Neuronal stem cell (in vitro differentiated cells): ENCODE results near the gene NR1I2.

Source experiments
- DNase-seq: peaks from one replicate; pipeline ENCODE4 v3.0.0-alpha.2; 2013; ENCODE audit warnings: low spot score
- H2AFZ ChIP-seq: one replicate; pipeline ENCODE4 v1.6.1; 2013; ENCODE audit warnings: mild to moderate bottlenecking, low read length, inconsistent platforms
- H2AK5ac ChIP-seq: 2 replicates; pipeline ENCODE4 v1.6.1; 2013; ENCODE audit warnings: low read depth, mild to moderate bottlenecking, inconsistent platforms, low read length, moderate library complexity, mixed read lengths
- H2BK120ac ChIP-seq: 2 replicates; pipeline ENCODE4 v1.6.1; 2013; ENCODE audit warnings: low read depth, mild to moderate bottlenecking, inconsistent platforms, low read length, moderate library complexity, mixed read lengths
- H2BK12ac ChIP-seq: one replicate; pipeline ENCODE4 v1.6.1; 2013; ENCODE audit warnings: low read length, inconsistent platforms
- H2BK15ac ChIP-seq: 2 replicates; pipeline ENCODE4 v1.6.1; 2013; ENCODE audit warnings: mild to moderate bottlenecking, low read length, inconsistent platforms, mixed read lengths
- H2BK5ac ChIP-seq: one replicate; pipeline ENCODE4 v1.6.1; 2013; ENCODE audit warnings: inconsistent platforms, mild to moderate bottlenecking, low read length, moderate library complexity
- H3K14ac ChIP-seq: one replicate; pipeline ENCODE4 v1.6.1; 2013; ENCODE audit warnings: low read length, inconsistent platforms
- H3K18ac ChIP-seq: 2 replicates; pipeline ENCODE4 v1.6.1; 2013; ENCODE audit warnings: low read length, inconsistent platforms
- H3K23ac ChIP-seq: 2 replicates; pipeline ENCODE4 v1.6.1; 2013; ENCODE audit warnings: low read depth, mild to moderate bottlenecking, mixed read lengths, low read length, inconsistent platforms; ENCODE audit not compliant: poor library complexity
- H3K27ac ChIP-seq: replicated peaks from 3 replicates; pipeline ENCODE4 v1.5.1; 2013; ENCODE audit warnings: low read length, inconsistent platforms
- H3K27me3 ChIP-seq, 3 experiments: 2 replicates each; pipeline ENCODE4 v1.6.1; 2013; ENCODE audit warnings: low read length in 3 of 3, mild to moderate bottlenecking in 2 of 3, inconsistent platforms in 1 of 3, low read depth in 1 of 3, mixed read lengths in 1 of 3, moderate library complexity in 1 of 3; ENCODE audit not compliant: control insufficient read depth in 3 of 3, insufficient read depth in 3 of 3
- H3K36me3 ChIP-seq, 2 donors: replicated peaks in 1 of 2; 2 replicates each; pipeline ENCODE4 v1.6.1; 2013; ENCODE audit warnings: low read length in 2 of 2; ENCODE audit not compliant: control insufficient read depth in 2 of 2, insufficient read depth in 2 of 2
- H3K4ac ChIP-seq: 2 replicates; pipeline ENCODE4 v1.6.1; 2013; ENCODE audit warnings: inconsistent platforms, mild to moderate bottlenecking, low read length, moderate library complexity
- H3K4me1 ChIP-seq, 2 donors: 1 replicate in 1 of 2; 2 replicates in 1 of 2; pipeline ENCODE4 v1.6.1; 2013; ENCODE audit warnings: low read length in 2 of 2, low read depth in 1 of 2; ENCODE audit not compliant: control insufficient read depth in 2 of 2, insufficient read depth in 1 of 2
- H3K4me2 ChIP-seq: one replicate; pipeline ENCODE4 v1.6.1; 2013; ENCODE audit warnings: mild to moderate bottlenecking, low read length, inconsistent platforms; ENCODE audit not compliant: insufficient read depth, poor library complexity, severe bottlenecking
- H3K4me3 ChIP-seq, 2 donors: 2 replicates each; pipeline ENCODE4 v1.5.1; 2013; ENCODE audit warnings: low read length in 2 of 2, mild to moderate bottlenecking in 2 of 2, inconsistent platforms in 1 of 2, moderate library complexity in 1 of 2
- H3K79me1 ChIP-seq: one replicate; pipeline ENCODE4 v1.6.1; 2013; ENCODE audit warnings: low read depth, mild to moderate bottlenecking, inconsistent platforms, low read length, moderate library complexity
- H3K9ac ChIP-seq: one replicate; pipeline ENCODE4 v1.6.1; 2013; ENCODE audit warnings: mild to moderate bottlenecking, low read depth, low read length, inconsistent platforms; ENCODE audit not compliant: poor library complexity
- H3K9me3 ChIP-seq, 2 donors: replicated peaks in 1 of 2; 2 replicates each; pipeline versions ENCODE3 to v1.6.1; 2013; ENCODE audit warnings: low read length in 2 of 2, mild to moderate bottlenecking in 2 of 2, inconsistent platforms in 1 of 2, low read depth in 1 of 2, mixed read lengths in 1 of 2, moderate library complexity in 1 of 2; ENCODE audit not compliant: control insufficient read depth in 2 of 2, insufficient read depth in 1 of 2
- H4K8ac ChIP-seq: one replicate; pipeline ENCODE4 v1.6.1; 2013; ENCODE audit warnings: low read depth, mild to moderate bottlenecking, inconsistent platforms, low read length, moderate library complexity
- H4K91ac ChIP-seq: one replicate; pipeline ENCODE4 v1.6.1; 2013; ENCODE audit warnings: low read length, low read depth, mild to moderate bottlenecking, inconsistent platforms; ENCODE audit not compliant: poor library complexity
- WGBS, 2 donors: extraction: QIAGEN DNeasy Blood & Tissue Kit; methylation state at CpG; one replicate each; pipeline ENCODE4 v1.1.7; 2013; ENCODE audit warnings: missing lambda C conversion rate in 2 of 2, mixed read lengths in 1 of 2; ENCODE audit not compliant: insufficient read length in 2 of 2, insufficient replicate concordance in 1 of 2; ENCODE audit errors: extremely low coverage in 2 of 2; 5-methylcytosine and 5-hydroxymethylcytosine counted together

The NR1I2 gene

DNA sequence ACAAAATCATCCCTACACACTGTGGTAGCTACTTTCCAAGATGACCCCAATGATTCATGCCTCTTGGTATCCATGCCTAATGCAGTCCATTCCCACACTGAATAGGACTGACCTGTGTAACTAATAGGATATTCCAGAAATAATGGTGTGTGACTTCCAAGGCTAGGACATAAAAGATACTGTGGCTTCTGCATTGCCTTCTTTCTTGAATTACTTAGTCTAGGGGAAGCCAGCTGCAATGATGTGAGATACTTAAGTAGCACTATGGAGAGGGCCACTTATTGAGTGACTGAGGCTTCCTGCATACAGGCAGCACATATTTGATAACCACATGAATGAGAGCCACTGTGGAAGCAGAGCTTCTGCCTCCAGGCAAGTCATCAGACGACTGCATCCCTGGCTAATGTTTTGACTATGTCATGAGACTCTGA lies 50.1 kb downstream of the NR1I2 start:
- Histone ChIP-seq H3K27ac (no peak overlapping the region), H4K8ac (no peak overlapping the region), H3K9me3 (peaks cover 0 to 1% of the 10 kb centered on the region in 2 donors), H2BK5ac (no peak overlapping the region), H3K4ac (no peak overlapping the region), H3K27me3 (no peaks in the 10 kb centered on the region), H3K4me2 (no peak overlapping the region), H3K18ac (no peak overlapping the region), H2BK12ac (no peak overlapping the region), H2BK15ac (no peak overlapping the region), H2AFZ (no peak overlapping the region), H4K91ac (no peak overlapping the region), H3K23ac (no peak overlapping the region), H3K14ac (no peak overlapping the region), H2BK120ac (no peak overlapping the region), H3K4me3 (no peak overlapping the region), H3K79me1 (no peaks in the 10 kb centered on the region), H3K4me1 (peaks cover 0 to 1% of the 10 kb centered on the region in 2 donors), H2AK5ac (no peak overlapping the region), H3K36me3 (peaks cover 0 to 24% of the 10 kb centered on the region in 2 donors), H3K9ac (no peak overlapping the region)
- no CpG with 5 or more reads among the region's 1 CpG for WGBS, 2 donors
- no peak for DNase-seq

DNA sequence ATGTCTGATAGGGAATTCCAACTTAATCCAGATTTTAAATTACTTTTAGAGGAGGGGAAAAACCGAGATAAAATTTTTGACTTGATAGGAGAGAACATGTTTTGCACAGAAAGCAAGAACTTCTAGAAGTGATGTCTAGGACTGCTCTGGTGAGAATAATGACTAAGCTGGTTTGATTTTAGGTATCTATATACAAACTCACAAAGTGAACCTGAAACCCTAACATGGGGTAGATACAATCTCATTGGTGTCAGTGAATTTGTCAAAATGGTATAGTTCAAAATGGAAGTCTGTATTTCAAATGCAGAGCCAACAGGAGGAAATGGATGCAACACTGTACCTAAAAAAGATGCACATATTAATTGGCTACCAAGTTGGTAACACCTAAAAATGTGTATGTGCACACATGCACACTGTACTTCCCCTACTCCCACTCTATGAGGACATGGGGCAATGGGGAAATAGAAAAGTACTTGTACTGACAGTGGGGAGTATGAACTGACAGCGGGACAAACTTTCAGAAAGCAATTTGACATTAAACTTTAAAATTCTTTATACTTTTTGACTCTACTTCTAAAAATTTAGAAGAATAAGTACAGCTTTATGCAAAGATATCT lies 53.0 kb downstream of the NR1I2 start:
- H2BK12ac ChIP-seq: no peak overlapping the region
- WGBS, 2 donors: no CpG with 5 or more reads among the region's 2 CpGs
- DNase-seq: no peak
- no peak overlapping the region for H3K4me2 ChIP-seq
- H3K27ac ChIP-seq: no peak overlapping the region
- no peak overlapping the region for H4K8ac ChIP-seq
- peaks cover 2 to 44% of the 10 kb centered on the region in 2 donors for H3K36me3 ChIP-seq
- no peaks in the 10 kb centered on the region for H3K79me1 ChIP-seq
- H3K18ac ChIP-seq: no peak overlapping the region
- H3K4ac ChIP-seq: no peak overlapping the region
- H4K91ac ChIP-seq: no peak overlapping the region
- H3K4me3 ChIP-seq: no peak overlapping the region
- H2BK5ac ChIP-seq: no peak overlapping the region
- no peak overlapping the region for H3K9ac ChIP-seq
- no peak overlapping the region for H3K14ac ChIP-seq
- no peaks in the 10 kb centered on the region for H3K27me3 ChIP-seq
- H3K4me1 ChIP-seq: no peaks in the 10 kb centered on the region
- H3K23ac ChIP-seq: no peak overlapping the region
- H2AFZ ChIP-seq: no peak overlapping the region
- H2BK15ac ChIP-seq: no peak overlapping the region
- no peaks in the 10 kb centered on the region for H3K9me3 ChIP-seq
- H2BK120ac ChIP-seq: no peak overlapping the region
- H2AK5ac ChIP-seq: no peak overlapping the region

DNA sequence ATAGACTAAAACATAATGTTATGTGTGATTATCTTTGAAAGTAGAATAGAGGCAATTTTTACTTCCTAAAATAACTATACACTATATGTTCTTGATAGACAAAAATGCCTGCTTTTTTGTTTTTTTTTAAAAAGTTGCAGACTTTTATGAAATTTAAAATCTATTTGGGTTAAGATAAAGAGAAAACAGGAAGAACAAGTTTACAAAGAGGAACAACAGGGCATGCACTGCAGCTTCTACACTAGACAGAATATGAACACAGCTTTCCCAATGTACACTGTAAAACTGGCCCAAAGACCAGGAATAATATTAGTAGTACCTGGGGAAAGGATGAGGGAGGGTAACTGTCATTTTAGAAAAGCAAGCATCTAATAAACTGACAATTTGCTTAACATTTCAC lies 53.7 kb downstream of the NR1I2 start:
- no peaks in the 10 kb centered on the region for H3K79me1 ChIP-seq
- no peak overlapping the region for H3K27ac ChIP-seq
- H3K14ac ChIP-seq: no peak overlapping the region
- no peak overlapping the region for H3K18ac ChIP-seq
- H4K8ac ChIP-seq: no peak overlapping the region
- H3K4ac ChIP-seq: no peak overlapping the region
- no peaks in the 10 kb centered on the region for H3K27me3 ChIP-seq
- H3K36me3 ChIP-seq: peaks cover 2 to 43% of the 10 kb centered on the region in 2 donors
- no peak overlapping the region for H2AK5ac ChIP-seq
- H3K9ac ChIP-seq: no peak overlapping the region
- H2BK12ac ChIP-seq: no peak overlapping the region
- H3K4me3 ChIP-seq: no peak overlapping the region
- H3K9me3 ChIP-seq: no peaks in the 10 kb centered on the region
- no peaks in the 10 kb centered on the region for H3K4me1 ChIP-seq
- no peak overlapping the region for H2AFZ ChIP-seq
- no peak overlapping the region for H2BK120ac ChIP-seq
- no peak overlapping the region for H4K91ac ChIP-seq
- no peak overlapping the region for H3K23ac ChIP-seq
- no peak for DNase-seq
- H3K4me2 ChIP-seq: no peak overlapping the region
- H2BK5ac ChIP-seq: no peak overlapping the region
- no peak overlapping the region for H2BK15ac ChIP-seq

GRCh38 chr3:119841808-119842471 lies 60.0 kb downstream of the NR1I2 start:
- Histone ChIP-seq H3K27ac (no peak overlapping the region), H3K4me3 (no peak overlapping the region)

More at GRCh38 chr3:119841808-119842471, 60.0 kb downstream of the NR1I2 start:
- Histone ChIP-seq H3K14ac (no peak overlapping the region), H3K18ac (no peak overlapping the region), H3K79me1 (peaks cover 2% of the 10 kb centered on the region), H4K8ac (no peak overlapping the region), H3K4me2 (no peak overlapping the region), H3K9ac (no peak overlapping the region), H2BK120ac (no peak overlapping the region), H2BK12ac (no peak overlapping the region), H3K36me3 (peaks cover 4 to 57% of the 10 kb centered on the region in 2 donors), H3K9me3 (no peaks in the 10 kb centered on the region), H4K91ac (no peak overlapping the region), H3K4me1 (no peaks in the 10 kb centered on the region), H3K27me3 (no peaks in the 10 kb centered on the region), H2BK15ac (no peak overlapping the region), H2BK5ac (no peak overlapping the region), H3K4ac (no peak overlapping the region), H2AFZ (no peak overlapping the region), H3K23ac (no peak overlapping the region), H2AK5ac (no peak overlapping the region)
- WGBS, 2 donors: no CpG with 5 or more reads among the region's 2 CpGs
- no peak for DNase-seq
